Activated CD4-positive, alpha-beta T cell treated with anti-CD3 and anti-CD28 coated beads for 24 hours (primary cell): ENCODE data around the gene CRKL.
"Not testable (repeated sequence)": the region's sequence is repeated elsewhere in the genome, so short reads cannot be mapped to it uniquely, and the experiment has no call there.

ENCODE experiments used
- DNase-seq, 2 donors: peaks; one replicate each; pipeline ENCODE4 v3.0.0-alpha.2; 2020; ENCODE audit warnings: low read depth in 2 of 2

CRKL gene

DNA sequence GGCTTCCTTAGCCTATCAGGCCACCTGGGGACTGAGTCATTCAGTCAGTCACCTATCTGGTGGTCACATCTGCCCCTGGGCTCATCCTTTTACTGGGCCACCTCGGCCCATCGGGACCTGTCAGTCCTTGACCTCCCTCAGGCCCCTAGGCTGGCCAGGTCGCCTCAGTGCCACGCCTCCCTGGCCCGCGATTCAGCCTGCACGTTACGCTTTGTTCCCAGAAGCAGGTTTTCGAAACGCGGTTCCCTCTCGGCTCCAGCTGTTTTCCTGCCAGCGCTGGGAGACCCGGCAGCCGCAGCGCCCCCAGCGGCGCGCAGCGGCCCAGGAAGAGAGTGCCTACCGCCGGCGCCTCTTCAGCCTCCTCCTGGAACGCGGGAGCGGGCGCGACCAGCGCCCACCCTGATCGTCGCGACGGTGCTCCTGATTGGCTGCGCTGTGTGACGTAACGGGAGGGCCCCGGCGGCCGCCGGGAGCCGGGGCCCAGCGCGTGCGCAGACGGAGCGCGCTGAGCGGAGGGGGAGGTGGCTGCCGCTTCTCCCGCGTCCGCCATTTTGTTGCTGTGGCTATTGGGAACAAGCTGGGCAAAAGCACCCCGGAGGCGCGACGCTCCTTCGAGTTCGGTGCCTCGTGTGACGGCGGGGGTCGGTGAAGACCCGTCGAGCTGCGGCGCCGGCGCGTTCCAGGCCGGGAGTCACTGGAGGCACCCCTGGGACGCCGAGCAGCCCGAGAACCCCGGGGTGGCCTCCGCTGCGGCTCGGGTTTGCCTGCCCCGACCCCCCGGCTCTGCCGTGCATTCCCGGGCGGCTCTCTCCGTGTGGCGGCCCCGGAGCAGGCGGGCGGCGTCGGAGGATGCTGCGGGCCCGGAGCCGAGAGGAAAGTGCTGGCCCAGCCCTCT is at the start of gene CRKL:
CRKL (plus strand) TSS at position 492 of the 895 bp plus-strand sequence. CDS start 528 bp downstream, outside the sequence.
- peak; percentile 91 to 93 for DNase-seq

DNA sequence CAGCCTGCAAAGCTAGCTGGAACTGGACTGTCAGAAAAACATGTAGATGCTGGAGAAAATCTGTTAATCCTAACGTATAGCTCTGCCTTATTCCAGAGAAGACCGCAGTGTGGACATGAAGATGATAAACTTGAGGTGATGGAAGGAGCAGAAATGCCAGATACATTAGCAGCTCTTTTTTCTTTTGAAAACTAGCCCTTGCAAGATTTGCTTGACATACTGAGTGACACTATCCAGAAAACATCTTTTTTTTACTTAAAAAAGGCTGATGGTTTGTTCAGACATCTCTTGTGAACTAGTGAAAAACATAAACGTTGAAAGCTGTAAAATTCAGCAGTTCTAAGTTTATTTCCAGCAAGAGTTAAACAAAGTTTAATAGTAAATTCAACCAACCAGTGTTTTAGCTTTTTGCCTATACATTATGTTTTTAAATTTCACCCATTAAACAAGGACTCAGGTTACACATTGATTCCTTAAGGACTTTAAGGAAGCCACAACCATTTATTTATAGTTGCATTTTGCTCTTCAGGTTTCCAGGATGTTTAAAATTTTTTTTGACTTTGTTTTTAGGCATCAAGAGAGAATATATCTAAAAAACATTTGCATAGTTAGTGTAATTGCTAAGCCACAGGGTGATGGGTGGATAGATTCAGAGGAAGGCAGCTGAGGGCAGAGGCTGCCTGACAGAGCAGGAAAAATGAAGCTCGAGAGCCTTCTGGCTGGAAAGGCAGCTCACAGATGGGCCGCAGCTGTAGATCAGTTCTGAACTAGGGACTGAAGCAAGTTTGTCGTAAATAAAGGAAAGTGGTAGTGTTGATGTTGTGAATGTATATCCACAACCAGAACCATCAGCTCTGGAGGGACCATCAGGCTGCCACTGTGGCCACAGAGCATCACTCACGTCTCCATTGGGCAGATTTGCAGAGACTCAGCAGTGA is 48.9 kb upstream of the CRKL start:
- DNase-seq, result no peak

GRCh38 chr22:20869234-20869633 is 48.0 kb upstream of the CRKL start:
- DNase-seq, result no peak

- no peak for DNase-seq
Observed at GRCh38 chr22:20873214-20873613, 44.0 kb upstream of the CRKL start.

- DNase-seq, result no peak
Observed at GRCh38 chr22:20875296-20875695, 41.9 kb upstream of the CRKL start.

- no peak for DNase-seq
Observed at GRCh38 chr22:20877715-20878114, 39.5 kb upstream of the CRKL start.

DNA sequence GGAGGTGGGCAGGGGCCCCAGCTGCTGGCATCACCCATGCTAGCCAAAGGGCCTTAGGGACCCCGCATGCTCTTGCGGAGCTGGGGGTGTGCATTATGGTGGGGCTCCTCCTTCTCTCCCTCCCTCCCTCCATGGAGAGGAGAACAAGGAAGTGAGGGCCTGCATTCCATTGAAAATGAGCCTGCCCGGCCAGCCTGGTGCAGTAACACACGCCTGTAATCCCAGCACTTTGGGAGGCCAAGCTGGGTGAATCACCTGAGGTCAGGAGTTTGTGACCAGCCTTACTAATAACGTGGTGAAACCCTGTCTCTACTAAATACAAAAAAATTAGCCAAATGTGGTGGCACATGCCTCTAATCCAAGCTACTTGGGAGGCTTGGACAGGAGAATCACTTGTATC is 36.0 kb upstream of the CRKL start:
- DNase-seq, result no peak

DNA sequence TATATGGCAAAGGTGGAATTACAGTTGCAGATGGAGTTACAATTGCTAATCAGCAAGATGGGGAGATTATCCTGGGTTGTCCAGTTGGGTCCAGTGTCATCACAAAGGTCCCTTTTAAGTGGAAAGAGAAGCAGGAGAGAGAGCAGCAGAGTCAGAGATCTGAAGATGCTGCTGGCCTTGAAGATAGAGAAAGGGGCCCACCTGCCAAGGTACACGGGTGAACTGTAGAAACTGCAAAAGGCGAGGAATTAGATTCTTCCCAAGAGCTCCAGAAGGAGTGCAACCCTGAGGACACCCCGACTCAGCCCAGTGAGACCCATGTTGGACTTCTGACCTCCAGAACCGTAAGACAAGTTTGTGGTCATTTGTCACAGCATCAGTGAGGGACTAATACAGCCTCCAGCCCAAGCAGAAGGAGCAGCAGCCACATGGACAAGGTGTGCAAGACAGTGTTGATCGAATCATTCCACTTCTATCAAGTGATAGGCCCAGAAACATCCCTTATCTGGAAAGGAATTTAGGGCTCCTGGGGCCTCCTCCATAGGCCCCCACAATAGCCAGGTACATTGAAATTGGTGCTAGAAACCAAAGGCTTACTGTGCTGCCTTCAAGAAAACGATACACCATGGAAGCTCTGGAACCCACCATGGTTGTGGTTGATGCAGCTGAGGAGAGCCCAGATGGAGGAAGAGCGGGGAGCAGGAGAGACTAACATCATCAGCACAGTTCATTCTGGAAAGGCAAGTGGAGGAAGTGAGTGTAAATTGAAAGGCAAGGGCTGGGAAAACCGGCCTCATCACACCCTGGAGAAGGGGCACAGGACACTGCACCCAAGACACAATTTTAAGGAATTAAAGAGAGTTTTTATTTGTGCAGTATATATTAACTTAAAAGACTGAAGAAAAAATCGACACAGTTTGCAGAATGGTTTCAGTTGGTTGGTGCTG is 35.1 kb upstream of the CRKL start:
- no peak for DNase-seq

GRCh38 chr22:20882855-20883254 is 34.4 kb upstream of the CRKL start:
- DNase-seq, result no peak

DNA sequence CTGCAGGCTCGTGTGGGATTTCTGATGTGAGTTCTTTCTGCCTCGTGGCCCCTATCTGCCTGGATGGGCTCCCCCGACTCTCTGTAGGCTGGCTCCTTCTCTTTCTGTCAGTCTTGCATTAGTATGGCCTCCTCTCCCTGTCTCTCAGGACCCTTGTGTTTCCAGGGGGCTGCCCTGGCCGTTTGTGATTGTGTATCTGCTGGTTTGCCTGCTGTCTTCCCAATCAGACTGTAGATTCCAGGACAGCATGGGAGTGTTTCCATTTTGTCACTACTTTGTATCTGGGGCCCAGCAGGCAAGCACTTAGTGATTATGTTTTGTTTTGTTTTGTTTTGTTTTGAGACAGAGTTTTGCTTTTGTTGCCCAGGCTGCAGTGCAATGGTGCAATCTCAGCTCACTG is 32.8 kb upstream of the CRKL start:
- no peak for DNase-seq

DNA sequence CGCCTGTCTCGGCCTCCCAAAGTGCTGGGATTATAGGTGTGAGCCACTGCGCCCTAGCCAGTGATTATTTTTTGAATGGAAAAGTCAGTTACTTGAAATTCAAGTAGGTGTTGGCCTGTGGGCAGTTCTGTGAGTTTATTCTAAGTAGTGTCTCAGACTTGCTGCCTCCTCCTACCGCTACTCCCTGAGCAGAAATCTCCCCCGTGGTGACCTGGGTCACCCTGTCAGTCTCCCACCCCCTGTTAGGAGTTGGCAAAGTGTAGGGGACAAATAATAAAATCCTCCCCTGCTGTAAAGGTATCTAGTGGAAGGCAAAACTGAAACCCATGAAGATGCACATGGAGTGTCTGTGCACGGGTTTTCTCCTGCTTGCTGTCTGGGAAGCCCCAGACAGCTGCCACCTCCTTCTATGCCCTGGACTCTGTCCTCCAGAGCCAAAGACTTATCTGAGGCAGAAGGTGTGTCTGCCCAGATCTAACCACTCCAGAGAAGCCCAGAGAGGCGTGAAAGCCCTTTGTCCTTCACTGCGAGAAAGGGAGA is 32.1 kb upstream of the CRKL start:
- no peak for DNase-seq

DNA sequence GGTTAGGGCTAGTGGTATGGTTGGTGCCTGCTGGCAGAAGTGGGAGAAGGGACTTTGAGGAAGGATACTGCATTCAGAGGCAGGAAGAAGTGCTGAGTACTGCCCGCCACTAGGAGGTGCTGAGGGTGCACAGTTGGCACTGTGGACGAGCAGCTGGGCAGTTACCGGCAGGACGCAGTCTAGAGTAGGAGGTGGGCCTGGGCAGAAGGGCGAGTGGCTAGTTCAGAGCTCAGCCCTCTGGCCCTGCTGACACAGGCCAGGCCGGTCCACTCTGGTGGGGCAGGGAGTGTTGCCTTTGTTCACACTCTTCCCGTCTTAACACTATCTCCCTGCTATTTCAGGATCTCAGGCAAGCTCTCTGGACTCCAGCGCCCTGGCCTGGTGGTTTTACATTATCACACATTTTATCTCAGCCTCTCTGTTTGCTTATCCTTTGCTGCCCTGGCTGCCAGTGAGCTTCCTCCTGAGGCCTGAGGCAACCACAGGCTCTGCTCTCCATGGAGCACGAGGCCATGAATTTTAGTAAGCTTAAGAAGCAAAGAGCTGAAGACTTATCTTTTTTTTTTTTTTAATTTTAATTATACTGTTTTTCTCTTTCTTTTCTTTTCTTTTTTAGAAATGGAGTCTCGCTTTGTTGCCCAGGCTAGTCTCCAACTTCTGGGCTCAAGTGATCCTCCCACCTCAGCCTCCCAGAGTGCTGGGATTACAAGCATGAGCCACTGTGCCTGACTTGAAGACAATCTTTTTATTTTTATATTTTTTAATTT is 31.5 kb upstream of the CRKL start:
- peak in 1 of 2 donors; percentile 35 for DNase-seq

DNA sequence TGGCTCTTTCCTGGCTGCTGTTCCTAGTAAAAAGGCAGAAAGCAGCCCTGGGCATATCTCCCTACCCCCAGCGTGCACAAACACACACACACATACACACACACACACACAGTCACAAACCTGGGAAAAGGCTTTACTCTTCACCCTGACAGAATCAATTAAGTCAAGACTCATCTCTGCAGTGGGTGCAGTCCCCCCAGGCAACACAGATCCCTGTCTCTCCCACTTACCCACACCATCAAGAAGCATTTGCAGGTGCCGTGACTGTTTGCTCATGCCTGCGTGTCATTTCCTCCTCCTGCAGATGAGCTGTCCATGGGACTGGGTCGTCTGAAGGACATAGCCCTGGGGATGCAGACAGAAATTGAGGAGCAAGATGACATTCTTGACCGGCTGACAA is 29.8 kb upstream of the CRKL start:
- DNase-seq, result no peak

DNA sequence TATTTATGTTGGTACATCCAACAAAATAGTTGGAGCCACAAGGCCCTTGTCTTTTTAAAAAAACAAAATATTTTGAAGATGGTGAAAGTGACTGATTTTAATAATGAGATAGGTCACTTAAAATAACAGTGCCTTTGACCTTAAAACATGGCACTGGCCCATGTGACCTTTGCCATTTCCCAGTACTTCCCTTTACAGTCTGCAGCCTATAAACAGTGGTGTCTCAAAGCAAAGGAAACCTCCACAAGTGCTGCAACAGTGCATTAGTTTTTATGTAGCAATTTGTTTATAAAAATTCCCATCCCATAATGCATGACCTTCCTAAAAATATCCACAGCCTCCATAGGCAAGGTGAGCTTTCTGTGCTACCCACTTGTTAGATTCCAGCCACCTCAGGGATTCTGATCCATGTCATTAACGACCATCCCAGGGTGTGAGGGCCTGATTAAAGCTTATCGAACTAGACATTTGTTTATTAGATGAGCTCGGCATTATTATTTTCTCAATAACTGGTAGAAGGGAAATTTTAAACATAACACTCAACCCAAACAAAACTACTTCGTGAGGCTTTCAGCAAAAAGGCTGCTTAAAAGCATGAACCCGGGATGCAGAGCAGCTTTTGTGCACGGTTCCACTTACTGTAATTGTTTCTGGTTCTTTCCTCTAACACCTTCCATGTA is 28.0 kb upstream of the CRKL start:
- no peak for DNase-seq

DNA sequence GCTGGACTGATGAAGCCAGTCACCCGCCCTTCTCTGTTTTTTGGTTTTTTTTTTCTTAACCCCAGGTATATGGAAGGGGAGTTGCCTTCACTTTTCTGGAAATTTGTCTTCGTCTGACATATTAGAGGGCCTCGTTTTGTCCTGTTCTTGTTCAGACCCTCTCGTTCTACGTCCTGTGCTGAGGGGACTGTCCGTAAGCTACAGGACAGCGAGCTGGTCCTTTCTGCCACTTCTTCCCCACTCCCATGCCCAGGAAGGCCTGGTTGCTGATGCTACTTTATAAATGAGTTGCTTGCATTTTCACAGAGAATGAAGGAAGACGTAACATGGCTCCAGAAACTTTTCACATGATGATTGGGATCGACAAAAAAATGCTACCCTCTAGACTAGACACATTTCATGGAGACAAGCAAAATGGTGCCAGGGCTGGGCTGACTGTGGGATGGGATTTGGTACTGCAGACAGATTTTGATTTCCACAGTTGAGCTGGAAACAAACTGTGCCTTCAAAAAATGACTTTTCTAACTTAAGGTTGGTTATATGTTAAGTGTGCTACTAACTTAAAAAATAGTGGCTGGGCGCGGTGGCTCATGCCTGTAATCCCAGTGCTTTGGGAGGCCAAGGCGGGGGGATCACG is 27.2 kb upstream of the CRKL start:
- DNase-seq, result no peak

- no peak for DNase-seq
Observed at GRCh38 chr22:20890975-20891374, 26.2 kb upstream of the CRKL start.

DNA sequence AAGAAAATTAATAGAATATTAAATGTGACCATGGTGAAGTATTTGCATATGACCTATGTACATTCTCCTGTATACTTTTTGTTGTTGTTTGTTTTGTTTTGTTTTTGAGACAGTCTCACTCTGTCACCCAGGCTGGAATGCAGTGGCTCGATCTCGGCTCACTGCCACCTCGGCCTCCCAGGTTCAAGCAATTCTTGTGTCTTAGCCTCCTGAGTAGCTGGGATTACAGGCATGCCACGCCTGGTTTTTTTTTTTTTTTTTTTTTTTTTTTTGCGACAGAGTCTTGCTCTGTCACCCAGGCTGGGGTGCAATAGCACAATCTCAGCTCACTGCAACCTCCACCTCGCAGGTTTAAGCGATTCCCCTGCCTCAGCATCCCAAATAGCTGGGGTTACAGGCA is 19.5 kb upstream of the CRKL start:
- DNase-seq, result not testable (repeated sequence)

DNA sequence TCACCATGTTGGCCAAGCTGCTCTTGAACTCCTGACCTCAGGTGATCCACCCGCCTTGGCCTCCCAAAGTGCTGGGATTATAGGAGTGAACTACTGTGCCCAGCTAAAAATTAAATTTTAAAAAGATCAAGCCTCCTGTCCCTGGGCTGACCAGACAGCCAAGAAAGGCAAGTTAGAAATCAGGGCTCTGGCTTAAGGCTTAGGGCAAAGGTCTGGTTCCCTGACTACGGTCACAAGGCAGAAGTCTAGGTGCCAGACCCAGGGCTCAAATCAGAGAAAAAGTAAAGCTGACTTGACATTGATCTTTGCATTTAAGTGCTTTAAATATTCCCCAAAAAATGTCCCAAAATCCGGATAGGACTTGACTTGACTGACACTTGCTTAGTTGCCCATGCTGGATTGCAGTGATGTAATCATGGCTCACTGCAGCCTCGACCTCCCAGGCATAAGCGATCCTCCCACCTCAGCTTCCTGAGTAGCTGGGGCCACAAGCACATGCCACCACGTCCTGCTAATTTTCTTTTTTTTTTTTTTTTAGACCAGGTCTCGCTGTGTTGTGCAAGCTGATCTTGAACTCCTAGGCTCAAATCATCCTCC is 17.3 kb upstream of the CRKL start:
- no peak for DNase-seq
